BJ (cell line): ENCODE measurements around the gene CDC7. TPM values are rescaled to one million over a fixed set of nuclear protein-coding genes. Genes with fewer than 3 reads are reported as not detected.

Experiments
- CTCF ChIA-PET: fragments of 350-600 bp; formaldehyde crosslinking; extraction: SDS; loops from one replicate; lab custom pipeline; 2021; ENCODE audit warnings: antibody characterized with exemption, inconsistent platforms; lab: Yijun Ruan, JAX
- POLR2A ChIA-PET: fragments of 300-600 bp; sonication (Branson Sonifier 250); formaldehyde crosslinking; extraction: SDS; loops from one replicate; lab custom pipeline; 2021; ENCODE audit warnings: antibody characterized with exemption; lab: Charles Lee
- DNase-seq: peaks from one replicate; pipeline ENCODE4 v3.0.0-alpha.2; 2011; ENCODE audit warnings: low read depth
- H3K27me3 ChIP-seq: 2 replicates; pipeline ENCODE4 v1.6.0; 2011; ENCODE audit warnings: low read length; ENCODE audit not compliant: control insufficient read depth, insufficient read depth
- H3K36me3 ChIP-seq: 2 replicates; pipeline ENCODE4 v1.5.1; 2011; ENCODE audit warnings: low read length; ENCODE audit not compliant: control insufficient read depth, insufficient read depth
- H3K4me3 ChIP-seq: 2 replicates; pipeline ENCODE4 v1.5.1; 2011; ENCODE audit warnings: low read depth, mild to moderate bottlenecking, control low read depth, low read length
- polyA plus RNA-seq: library from polyadenylated mRNA; depleted of rRNA; stranded (reverse); fragments of >200 nt; gene quantifications from 2 replicates; pipeline ENCODE4 v1.2.3, GENCODE V29; 2011
- TF ChIP-seq, protein P1 (sequence below): IDR thresholded peaks from 2 replicates; pipeline ENCODE4 v1.5.1; 2011; ENCODE audit warnings: low read depth, mild to moderate bottlenecking, control low read depth, inconsistent platforms, low read length, moderate library complexity; ENCODE audit not compliant: insufficient read depth

Gene CDC7
- polyA plus RNA-seq, 1 experiment: 2.6 TPM

DNA sequence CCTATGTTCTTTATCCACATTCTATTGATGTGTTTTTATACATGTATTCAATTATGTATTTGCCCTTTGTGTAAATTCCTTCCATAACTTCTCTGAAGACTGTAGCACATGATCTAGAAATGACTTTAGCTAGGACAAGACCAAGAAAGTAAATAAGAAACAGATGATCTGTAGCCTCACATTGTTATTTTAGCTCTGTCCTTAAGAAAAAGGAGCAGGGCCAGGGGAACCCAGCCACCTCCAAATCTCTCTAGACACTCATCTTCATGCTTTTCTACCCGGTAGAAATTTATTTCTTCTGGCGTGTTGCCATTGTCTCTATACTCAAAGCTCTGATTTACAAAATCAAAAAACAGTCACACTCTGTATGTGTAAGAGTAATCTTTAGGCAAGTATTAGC lies 27.1 kb downstream of the CDC7 start:
- CTCF ChIA-PET: interaction anchor here (1.0 to 1.4 kb wide), 4 partner anchors 14 to 390 kb away, joined by 3 to 8 read pairs (median 3); no protein-coding TSS in a partner anchor
- POLR2A ChIA-PET: interaction anchor here (0.5 kb wide), 1 partner anchor 92 kb away, joined by 5 read pairs; no protein-coding TSS in a partner anchor
- Histone ChIP-seq H3K27me3 (no peaks in the 10 kb centered on the region), H3K36me3 (no peaks in the 10 kb centered on the region), H3K4me3 (no peak overlapping the region)
- DNase-seq: no peak
- TF ChIP-seq, protein P1, sequence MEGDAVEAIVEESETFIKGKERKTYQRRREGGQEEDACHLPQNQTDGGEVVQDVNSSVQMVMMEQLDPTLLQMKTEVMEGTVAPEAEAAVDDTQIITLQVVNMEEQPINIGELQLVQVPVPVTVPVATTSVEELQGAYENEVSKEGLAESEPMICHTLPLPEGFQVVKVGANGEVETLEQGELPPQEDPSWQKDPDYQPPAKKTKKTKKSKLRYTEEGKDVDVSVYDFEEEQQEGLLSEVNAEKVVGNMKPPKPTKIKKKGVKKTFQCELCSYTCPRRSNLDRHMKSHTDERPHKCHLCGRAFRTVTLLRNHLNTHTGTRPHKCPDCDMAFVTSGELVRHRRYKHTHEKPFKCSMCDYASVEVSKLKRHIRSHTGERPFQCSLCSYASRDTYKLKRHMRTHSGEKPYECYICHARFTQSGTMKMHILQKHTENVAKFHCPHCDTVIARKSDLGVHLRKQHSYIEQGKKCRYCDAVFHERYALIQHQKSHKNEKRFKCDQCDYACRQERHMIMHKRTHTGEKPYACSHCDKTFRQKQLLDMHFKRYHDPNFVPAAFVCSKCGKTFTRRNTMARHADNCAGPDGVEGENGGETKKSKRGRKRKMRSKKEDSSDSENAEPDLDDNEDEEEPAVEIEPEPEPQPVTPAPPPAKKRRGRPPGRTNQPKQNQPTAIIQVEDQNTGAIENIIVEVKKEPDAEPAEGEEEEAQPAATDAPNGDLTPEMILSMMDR: no peak

GRCh38 chr1:91529856-91530255 lies 29.2 kb downstream of the CDC7 start:
- TF ChIP-seq, protein P1: peak; percentile 22; the same call in 1 of the 2 replicates
- Histone ChIP-seq H3K4me3 (no peak overlapping the region), H3K27me3 (no peaks in the 10 kb centered on the region; the same call in 1 of the 2 replicates), H3K36me3 (no peaks in the 10 kb centered on the region)
- DNase-seq: no peak
- POLR2A ChIA-PET: no interaction called here
- CTCF ChIA-PET: interaction anchor here (0.5 to 1.5 kb wide), 3 partner anchors 378 to 399 kb away, joined by 3 to 4 read pairs (median 3); no protein-coding TSS in a partner anchor

DNA sequence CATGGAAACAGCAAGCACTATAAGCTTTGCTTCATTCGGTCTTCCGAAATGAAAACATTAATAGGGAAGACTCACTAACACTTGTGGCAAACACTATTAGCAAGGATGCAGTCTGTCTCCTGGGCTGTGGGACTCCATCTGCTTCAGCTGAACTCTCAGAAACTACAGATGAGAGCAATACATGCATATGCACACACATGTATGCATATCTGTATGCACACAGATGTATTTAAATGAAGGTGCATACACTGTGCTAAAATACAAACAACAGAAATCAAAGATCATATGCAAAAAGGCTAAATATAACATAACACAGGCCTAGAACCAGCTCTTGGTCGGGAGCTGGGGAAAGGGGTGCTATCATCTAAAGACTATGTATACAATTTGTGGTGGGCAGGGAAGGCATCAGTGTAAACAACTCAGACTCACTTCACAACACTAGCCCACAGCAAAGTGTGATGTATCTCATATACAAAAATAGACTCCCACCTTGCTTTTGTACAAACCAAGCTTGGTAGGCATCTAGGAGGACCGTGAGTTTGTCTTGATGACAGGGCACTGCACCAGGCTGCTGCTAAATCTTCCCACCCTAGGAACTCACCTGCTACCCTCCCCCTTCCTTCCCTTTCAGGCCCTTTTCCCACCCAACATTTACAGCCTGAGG lies 32.8 kb downstream of the CDC7 start:
- TF ChIP-seq, protein P1: no peak
- DNase-seq: no peak
- ChIA-PET POLR2A (no interaction called here), CTCF (interaction anchor here (1.0 to 1.7 kb wide), 2 partner anchors 21 to 218 kb away, joined by 4 read pairs; no protein-coding TSS in a partner anchor)
- H3K36me3 ChIP-seq: no peaks in the 10 kb centered on the region
- H3K27me3 ChIP-seq: no peaks in the 10 kb centered on the region; the same call in 1 of the 2 replicates
- no peak overlapping the region for H3K4me3 ChIP-seq

DNA sequence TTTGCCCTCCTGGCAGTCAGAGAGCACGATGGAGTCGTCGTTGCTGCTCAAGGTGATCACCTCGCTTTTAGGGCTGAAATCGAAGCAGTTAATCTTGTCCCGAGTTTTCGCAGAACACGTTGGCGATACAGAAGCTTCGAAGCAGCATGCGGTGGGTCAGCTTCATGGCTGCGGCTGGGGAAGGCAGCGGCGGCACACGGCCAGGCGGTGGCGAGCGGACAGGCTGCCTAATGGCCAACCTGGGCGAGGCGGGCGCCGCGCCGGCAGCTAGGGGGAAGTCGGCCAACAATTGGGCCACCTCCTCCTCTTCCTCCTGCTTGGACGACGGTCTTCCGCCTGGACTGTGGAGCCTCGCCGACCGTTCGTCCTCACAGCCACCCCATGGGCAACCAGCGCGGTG lies 34.8 kb downstream of the CDC7 start:
- H3K27me3 ChIP-seq: peaks cover 6% of the 10 kb centered on the region
- TF ChIP-seq, protein P1: no peak
- no peaks in the 10 kb centered on the region for H3K36me3 ChIP-seq
- POLR2A ChIA-PET: no interaction called here
- DNase-seq: no peak
- CTCF ChIA-PET: interaction anchor here (1.0 to 1.3 kb wide), 2 partner anchors 10 to 23 kb away, joined by 3 to 4 read pairs; no protein-coding TSS in a partner anchor
- no peak overlapping the region for H3K4me3 ChIP-seq

DNA sequence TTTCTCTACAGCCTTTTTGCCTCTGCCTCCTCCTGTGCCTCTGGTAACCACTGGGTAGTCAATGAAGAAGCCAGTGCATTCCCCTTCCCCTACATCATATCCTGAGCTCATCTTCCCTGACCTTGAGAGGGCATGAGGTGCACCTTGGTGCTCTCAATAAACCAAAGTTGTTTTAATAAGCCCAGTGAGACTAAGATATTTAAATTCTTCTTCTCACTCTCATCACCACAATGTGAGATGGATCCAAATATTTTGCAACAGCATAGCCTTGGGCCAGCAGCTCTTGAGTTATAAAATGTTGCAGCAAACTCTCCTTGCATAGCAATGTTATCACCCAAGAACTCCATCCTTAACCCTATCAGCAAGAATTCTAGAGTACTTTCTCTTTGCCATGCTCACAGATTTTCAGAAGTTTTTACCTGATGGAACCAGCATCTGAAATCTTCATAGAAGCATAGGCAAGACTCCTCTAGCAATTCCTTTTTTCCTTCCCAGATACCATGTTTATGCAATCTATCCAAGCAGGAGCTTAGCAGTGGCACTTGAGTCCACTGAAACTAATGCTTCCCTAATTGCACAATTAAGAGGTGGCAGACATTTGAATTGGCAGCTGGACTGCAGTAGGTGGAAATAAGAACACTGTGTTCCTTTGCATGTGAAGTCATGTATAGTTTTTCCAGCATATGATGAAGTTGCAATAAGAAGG lies 36.8 kb downstream of the CDC7 start:
- POLR2A ChIA-PET: interaction anchor here (0.5 to 0.6 kb wide), 2 partner anchors 63 to 440 kb away, joined by 3 to 7 read pairs; no protein-coding TSS in a partner anchor
- TF ChIP-seq, protein P1: no peak
- CTCF ChIA-PET: interaction anchor here (1.0 to 1.4 kb wide), 2 partner anchors 200 to 348 kb away, joined by 3 to 4 read pairs; partner anchors contain the start of gene TGFBR3
- DNase-seq: peak; percentile 84
- Histone ChIP-seq H3K27me3 (peaks cover 8% of the 10 kb centered on the region), H3K36me3 (no peaks in the 10 kb centered on the region), H3K4me3 (no peak overlapping the region)
